GM12878 (cell line): ENCODE measurements around the gene GM2A. TPM values are rescaled to one million over a fixed set of nuclear protein-coding genes. Genes with fewer than 3 reads are reported as not detected.

Experiments used
- CREM ChIP-seq: IDR thresholded peaks from 2 replicates; pipeline ENCODE4 v1.6.1; 2014; ENCODE audit warnings: antibody characterized with exemption, low read depth
- DPF2 ChIP-seq: fragments of 450-650 bp; IDR thresholded peaks from 2 replicates; pipeline ENCODE4 v1.6.1; 2017; ENCODE audit warnings: mild to moderate bottlenecking
- ETV6 ChIP-seq, 2 experiments: fragments of 450-650 bp in 1 of 2; IDR thresholded peaks in 1 of 2; conservative IDR thresholded peaks in 1 of 2; 2 replicates each; pipeline ENCODE4 v1.6.1; 2014; ENCODE audit warnings: antibody characterized with exemption in 1 of 2, borderline replicate concordance in 1 of 2, low read depth in 1 of 2, mild to moderate bottlenecking in 1 of 2, moderate library complexity in 1 of 2
- IKZF1 ChIP-seq: fragments of 450-650 bp; conservative IDR thresholded peaks from 2 replicates; pipeline ENCODE4 v1.6.1; 2017; ENCODE audit warnings: antibody characterized with exemption, mild to moderate bottlenecking
- MYC ChIP-seq: IDR thresholded peaks from 2 replicates; pipeline ENCODE4 v1.6.1; 2011; ENCODE audit warnings: mild to moderate bottlenecking, low read length, moderate library complexity, inconsistent platforms; ENCODE audit not compliant: insufficient read depth, insufficient replicate concordance, insufficient read length, severe bottlenecking
- POLR2AphosphoS2 ChIP-seq: IDR thresholded peaks from 2 replicates; pipeline ENCODE4 v1.6.1; 2011; ENCODE audit warnings: low read depth, mild to moderate bottlenecking, low read length, improper control_type of control experiment, moderate library complexity
- WRNIP1 ChIP-seq: IDR thresholded peaks from 2 replicates; pipeline ENCODE4 v1.6.1; 2011; ENCODE audit warnings: low read depth, low read length, improper control_type of control experiment, borderline replicate concordance
- polyA plus RNA-seq, 11 experiments: library from polyadenylated mRNA; depleted of rRNA in 4 of 11; unstranded in 6 of 11; stranded (reverse) in 5 of 11; fragments of >200 nt; fragmentation: Nextera tagmentation in 4 of 11; fragmentation: Illumina TruSeq in 1 of 11; extraction: Ambion mirVana in 4 of 11; extraction: Trizol in 1 of 11; gene quantifications; 1 replicate in 1 of 11; 2 replicates in 10 of 11; pipeline versions ENCODE4 v1.2.1 to v1.2.3, GENCODE V29; 2011 to 2016; ENCODE audit warnings: inconsistent platforms in 2 of 11, missing spikeins in 2 of 11, low read depth in 1 of 11
- total RNA-seq, 4 experiments: library from RNA; depleted of rRNA in 3 of 4; stranded (reverse); fragments of >200 nt in 3 of 4; fragmentation: Illumina TruSeq in 1 of 4; extraction: Trizol in 1 of 4; gene quantifications; 2 replicates each; pipeline versions ENCODE4 v1.2.1 to v1.2.3, GENCODE V29; 2013 to 2021
- TF ChIP-seq, protein P1 (sequence below): fragments of 450-650 bp; IDR thresholded peaks from 2 replicates; pipeline ENCODE4 v1.6.1; 2017; ENCODE audit warnings: low read depth, mild to moderate bottlenecking, moderate library complexity
- TF ChIP-seq, protein P2 (sequence below): fragments of 450-650 bp; IDR thresholded peaks from 2 replicates; pipeline ENCODE4 v1.6.1; 2017; ENCODE audit warnings: mild to moderate bottlenecking, moderate library complexity
- TF ChIP-seq, protein P3 (sequence below): fragments of 450-650 bp; IDR thresholded peaks from 2 replicates; pipeline ENCODE4 v1.6.1; 2016; ENCODE audit warnings: mild to moderate bottlenecking
- TF ChIP-seq, protein P4 (sequence below): fragments of 450-650 bp; IDR thresholded peaks from 2 replicates; pipeline ENCODE4 v1.6.1; 2017; ENCODE audit warnings: mild to moderate bottlenecking, moderate library complexity

The GM2A gene
- total and polyA plus RNA-seq, 10 of the 15 experiments (the other 5 are each of a cell fraction or from before 2014, with no cell fraction given) = 33.6 to 106 (median 68.2) TPM

DNA sequence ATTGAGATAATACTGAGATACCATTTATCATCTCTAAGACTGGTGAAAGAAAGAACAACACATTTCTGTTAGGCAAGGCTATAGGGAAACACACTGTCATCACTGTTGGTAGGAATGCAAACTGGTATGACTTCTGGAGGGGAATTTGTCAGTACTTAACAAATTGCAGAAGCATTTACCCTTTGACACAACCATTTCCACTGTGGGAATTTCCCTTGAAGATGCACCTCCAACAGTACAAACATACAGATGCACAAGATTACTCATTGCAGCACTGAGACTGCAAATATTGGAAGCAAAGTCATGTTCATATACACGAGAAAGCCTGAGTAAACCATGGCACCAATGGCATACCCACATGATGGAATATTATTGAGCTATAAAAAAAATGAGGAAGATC, 17.6 kb downstream of the GM2A start (continued):
- TF ChIP-seq, protein P1, sequence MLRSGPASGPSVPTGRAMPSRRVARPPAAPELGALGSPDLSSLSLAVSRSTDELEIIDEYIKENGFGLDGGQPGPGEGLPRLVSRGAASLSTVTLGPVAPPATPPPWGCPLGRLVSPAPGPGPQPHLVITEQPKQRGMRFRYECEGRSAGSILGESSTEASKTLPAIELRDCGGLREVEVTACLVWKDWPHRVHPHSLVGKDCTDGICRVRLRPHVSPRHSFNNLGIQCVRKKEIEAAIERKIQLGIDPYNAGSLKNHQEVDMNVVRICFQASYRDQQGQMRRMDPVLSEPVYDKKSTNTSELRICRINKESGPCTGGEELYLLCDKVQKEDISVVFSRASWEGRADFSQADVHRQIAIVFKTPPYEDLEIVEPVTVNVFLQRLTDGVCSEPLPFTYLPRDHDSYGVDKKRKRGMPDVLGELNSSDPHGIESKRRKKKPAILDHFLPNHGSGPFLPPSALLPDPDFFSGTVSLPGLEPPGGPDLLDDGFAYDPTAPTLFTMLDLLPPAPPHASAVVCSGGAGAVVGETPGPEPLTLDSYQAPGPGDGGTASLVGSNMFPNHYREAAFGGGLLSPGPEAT = peak; percentile 61; the same call in 1 of the 2 replicates
- TF ChIP-seq, protein P2, sequence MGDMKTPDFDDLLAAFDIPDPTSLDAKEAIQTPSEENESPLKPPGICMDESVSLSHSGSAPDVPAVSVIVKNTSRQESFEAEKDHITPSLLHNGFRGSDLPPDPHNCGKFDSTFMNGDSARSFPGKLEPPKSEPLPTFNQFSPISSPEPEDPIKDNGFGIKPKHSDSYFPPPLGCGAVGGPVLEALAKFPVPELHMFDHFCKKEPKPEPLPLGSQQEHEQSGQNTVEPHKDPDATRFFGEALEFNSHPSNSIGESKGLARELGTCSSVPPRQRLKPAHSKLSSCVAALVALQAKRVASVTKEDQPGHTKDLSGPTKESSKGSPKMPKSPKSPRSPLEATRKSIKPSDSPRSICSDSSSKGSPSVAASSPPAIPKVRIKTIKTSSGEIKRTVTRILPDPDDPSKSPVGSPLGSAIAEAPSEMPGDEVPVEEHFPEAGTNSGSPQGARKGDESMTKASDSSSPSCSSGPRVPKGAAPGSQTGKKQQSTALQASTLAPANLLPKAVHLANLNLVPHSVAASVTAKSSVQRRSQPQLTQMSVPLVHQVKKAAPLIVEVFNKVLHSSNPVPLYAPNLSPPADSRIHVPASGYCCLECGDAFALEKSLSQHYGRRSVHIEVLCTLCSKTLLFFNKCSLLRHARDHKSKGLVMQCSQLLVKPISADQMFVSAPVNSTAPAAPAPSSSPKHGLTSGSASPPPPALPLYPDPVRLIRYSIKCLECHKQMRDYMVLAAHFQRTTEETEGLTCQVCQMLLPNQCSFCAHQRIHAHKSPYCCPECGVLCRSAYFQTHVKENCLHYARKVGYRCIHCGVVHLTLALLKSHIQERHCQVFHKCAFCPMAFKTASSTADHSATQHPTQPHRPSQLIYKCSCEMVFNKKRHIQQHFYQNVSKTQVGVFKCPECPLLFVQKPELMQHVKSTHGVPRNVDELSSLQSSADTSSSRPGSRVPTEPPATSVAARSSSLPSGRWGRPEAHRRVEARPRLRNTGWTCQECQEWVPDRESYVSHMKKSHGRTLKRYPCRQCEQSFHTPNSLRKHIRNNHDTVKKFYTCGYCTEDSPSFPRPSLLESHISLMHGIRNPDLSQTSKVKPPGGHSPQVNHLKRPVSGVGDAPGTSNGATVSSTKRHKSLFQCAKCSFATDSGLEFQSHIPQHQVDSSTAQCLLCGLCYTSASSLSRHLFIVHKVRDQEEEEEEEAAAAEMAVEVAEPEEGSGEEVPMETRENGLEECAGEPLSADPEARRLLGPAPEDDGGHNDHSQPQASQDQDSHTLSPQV = no peak
- TF ChIP-seq CREM = peak; percentile 70
- no peak for TF ChIP-seq POLR2AphosphoS2
- no peak for TF ChIP-seq DPF2
- no peak for TF ChIP-seq MYC
- TF ChIP-seq WRNIP1 = no peak
- TF ChIP-seq, protein P3, sequence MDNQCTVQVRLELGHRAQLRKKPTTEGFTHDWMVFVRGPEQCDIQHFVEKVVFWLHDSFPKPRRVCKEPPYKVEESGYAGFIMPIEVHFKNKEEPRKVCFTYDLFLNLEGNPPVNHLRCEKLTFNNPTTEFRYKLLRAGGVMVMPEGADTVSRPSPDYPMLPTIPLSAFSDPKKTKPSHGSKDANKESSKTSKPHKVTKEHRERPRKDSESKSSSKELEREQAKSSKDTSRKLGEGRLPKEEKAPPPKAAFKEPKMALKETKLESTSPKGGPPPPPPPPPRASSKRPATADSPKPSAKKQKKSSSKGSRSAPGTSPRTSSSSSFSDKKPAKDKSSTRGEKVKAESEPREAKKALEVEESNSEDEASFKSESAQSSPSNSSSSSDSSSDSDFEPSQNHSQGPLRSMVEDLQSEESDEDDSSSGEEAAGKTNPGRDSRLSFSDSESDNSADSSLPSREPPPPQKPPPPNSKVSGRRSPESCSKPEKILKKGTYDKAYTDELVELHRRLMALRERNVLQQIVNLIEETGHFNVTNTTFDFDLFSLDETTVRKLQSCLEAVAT = no peak
- peak; percentile 69 for TF ChIP-seq IKZF1
- TF ChIP-seq ETV6 (conservative IDR thresholded peaks at IDR 0.05 in 1 of 2, IDR thresholded peaks at IDR 0.05 in 1 of 2; ENCODE audit: borderline replicate concordance in 1 of 2, low read depth in 1 of 2) = peak in 1 of 2 experiments; percentile 76; a peak in 2 of 4 replicates
- TF ChIP-seq, protein P4, sequence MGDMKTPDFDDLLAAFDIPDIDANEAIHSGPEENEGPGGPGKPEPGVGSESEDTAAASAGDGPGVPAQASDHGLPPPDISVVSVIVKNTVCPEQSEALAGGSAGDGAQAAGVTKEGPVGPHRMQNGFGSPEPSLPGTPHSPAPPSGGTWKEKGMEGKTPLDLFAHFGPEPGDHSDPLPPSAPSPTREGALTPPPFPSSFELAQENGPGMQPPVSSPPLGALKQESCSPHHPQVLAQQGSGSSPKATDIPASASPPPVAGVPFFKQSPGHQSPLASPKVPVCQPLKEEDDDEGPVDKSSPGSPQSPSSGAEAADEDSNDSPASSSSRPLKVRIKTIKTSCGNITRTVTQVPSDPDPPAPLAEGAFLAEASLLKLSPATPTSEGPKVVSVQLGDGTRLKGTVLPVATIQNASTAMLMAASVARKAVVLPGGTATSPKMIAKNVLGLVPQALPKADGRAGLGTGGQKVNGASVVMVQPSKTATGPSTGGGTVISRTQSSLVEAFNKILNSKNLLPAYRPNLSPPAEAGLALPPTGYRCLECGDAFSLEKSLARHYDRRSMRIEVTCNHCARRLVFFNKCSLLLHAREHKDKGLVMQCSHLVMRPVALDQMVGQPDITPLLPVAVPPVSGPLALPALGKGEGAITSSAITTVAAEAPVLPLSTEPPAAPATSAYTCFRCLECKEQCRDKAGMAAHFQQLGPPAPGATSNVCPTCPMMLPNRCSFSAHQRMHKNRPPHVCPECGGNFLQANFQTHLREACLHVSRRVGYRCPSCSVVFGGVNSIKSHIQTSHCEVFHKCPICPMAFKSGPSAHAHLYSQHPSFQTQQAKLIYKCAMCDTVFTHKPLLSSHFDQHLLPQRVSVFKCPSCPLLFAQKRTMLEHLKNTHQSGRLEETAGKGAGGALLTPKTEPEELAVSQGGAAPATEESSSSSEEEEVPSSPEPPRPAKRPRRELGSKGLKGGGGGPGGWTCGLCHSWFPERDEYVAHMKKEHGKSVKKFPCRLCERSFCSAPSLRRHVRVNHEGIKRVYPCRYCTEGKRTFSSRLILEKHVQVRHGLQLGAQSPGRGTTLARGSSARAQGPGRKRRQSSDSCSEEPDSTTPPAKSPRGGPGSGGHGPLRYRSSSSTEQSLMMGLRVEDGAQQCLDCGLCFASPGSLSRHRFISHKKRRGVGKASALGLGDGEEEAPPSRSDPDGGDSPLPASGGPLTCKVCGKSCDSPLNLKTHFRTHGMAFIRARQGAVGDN = peak; percentile 27; the same call in 1 of the 2 replicates
